Naive thymus-derived CD8-positive, alpha-beta T cell (primary cell): ENCODE measurements around the gene UBE2Z. TPM values are rescaled to one million over a fixed set of nuclear protein-coding genes. Genes with fewer than 3 reads are reported as not detected.

Source experiments
- ATAC-seq, 2 donors: fragments of 150-1000 bp; cut with Tn5 transposase in 1 of 2; sonication (Bioruptor Pico), chemical (Tn5 transposase) in 1 of 2; 1 replicate in 1 of 2; 2 replicates in 1 of 2; pipeline ENCODE4 v1.10.0; 2021; ENCODE audit warnings: mild to moderate bottlenecking in 2 of 2, moderate library complexity in 2 of 2
- POLR2A ChIA-PET: fragments of 350-600 bp; sonication (Branson Sonifier 250); formaldehyde crosslinking; loops from one replicate; lab custom pipeline; 2021; ENCODE audit warnings: antibody characterized with exemption; lab: Charles Lee
- DNase-seq, 10 donors: peaks; one replicate each; pipeline versions ENCODE4 v3.0.0 to v3.0.0-alpha.2; 2020 to 2022
- H3K27ac Mint-ChIP-seq, 10 donors: one replicate each; pipeline ENCODE4 v1.8.0; 2020 to 2022; ENCODE audit warnings: mild to moderate bottlenecking in 10 of 10, mixed read lengths in 10 of 10, moderate library complexity in 4 of 10, inconsistent platforms in 1 of 10
- H3K27me3 Mint-ChIP-seq, 5 donors: one replicate each; pipeline ENCODE4 v1.8.0; 2021 to 2022; ENCODE audit warnings: mixed read lengths in 5 of 5
- H3K36me3 Mint-ChIP-seq, 3 donors: one replicate each; pipeline ENCODE4 v1.8.0; 2020 to 2022; ENCODE audit warnings: mixed read lengths in 3 of 3, mild to moderate bottlenecking in 2 of 3, inconsistent platforms in 1 of 3
- H3K4me1 Mint-ChIP-seq, 4 donors: one replicate each; pipeline ENCODE4 v1.8.0; 2021 to 2022; ENCODE audit warnings: mixed read lengths in 4 of 4
- H3K4me3 Mint-ChIP-seq, 10 donors: one replicate each; pipeline ENCODE4 v1.8.0; 2020 to 2022; ENCODE audit warnings: mild to moderate bottlenecking in 10 of 10, mixed read lengths in 10 of 10, moderate library complexity in 6 of 10, inconsistent platforms in 1 of 10
- H3K9me3 Mint-ChIP-seq, 9 donors: one replicate each; pipeline ENCODE4 v1.8.0; 2020 to 2022; ENCODE audit warnings: mixed read lengths in 9 of 9, mild to moderate bottlenecking in 3 of 9, inconsistent platforms in 1 of 9, moderate library complexity in 1 of 9
- polyA plus RNA-seq, 3 donors: library from polyadenylated mRNA; unstranded; fragments of 300-500 nt; fragmentation: Illumina TruSeq; gene quantifications; one replicate each; pipeline ENCODE4 v1.2.3, GENCODE V29; 2021
- total RNA-seq, 8 experiments: library from RNA in 2 of 8; stranded (reverse) in 2 of 8; gene quantifications; one replicate each; pipeline ENCODE4 v1.2.3 and lab custom pipeline; 2021 to 2026

Gene UBE2Z
- total and polyA plus RNA-seq, 5 experiments from 2014 or later, result 58.4 to 109 (median 76.0) TPM

DNA sequence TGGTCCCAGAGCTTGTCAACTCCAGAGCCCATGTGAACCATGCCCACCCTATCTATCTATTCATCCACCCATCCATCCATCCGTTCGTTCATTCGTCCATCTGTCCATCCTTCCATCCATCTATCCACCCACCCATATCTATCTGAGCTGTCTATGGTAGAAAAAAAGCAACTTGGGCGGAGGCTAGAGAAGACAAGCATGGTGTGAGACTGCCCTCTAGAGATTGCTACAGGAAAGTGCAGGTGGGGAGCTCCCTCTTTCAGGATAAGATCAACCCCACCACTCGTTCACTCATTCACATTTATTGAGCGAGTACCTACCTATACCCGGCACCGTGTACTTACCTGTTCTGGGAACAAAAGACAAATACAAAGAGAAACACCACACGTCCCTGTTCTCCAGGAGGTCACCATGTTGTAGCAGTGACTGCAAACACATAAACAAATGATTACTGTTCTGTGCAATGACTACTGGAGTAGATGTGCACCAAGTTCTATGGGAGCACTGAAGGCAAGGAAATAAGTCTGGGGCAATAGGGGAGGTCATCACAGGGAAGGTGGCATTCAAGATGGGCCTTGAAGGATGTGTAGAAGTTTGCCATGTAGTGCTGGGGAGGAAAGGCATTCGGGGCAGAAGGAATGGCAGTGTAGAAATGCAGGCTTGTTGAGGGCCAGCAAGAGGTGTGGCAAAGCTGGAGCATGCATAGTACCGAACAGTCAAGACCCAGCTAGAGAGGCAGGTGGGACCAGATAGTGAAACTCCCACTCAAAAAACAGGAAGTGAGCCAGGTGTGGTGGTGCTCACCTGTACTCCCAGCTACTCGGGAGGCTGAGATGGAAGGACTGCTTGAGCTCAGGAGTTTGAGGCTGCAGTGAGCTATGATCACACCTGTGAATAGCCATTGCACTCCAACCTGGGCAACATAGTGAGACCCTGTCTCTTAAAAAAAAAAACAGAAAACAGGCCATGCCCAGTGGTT is 29.0 kb upstream of the UBE2Z start:
- H3K27ac Mint-ChIP-seq, result no peak overlapping the region
- no peak overlapping the region for H3K4me3 Mint-ChIP-seq
- peaks cover 0 to 9% (median 2%) of the 10 kb centered on the region in 5 donors for H3K27me3 Mint-ChIP-seq
- DNase-seq (peak in 9 of 10 donors; percentile 39 to 78 (median 63)), ATAC-seq (peak; percentile 82 to 90)
- no peaks in the 10 kb centered on the region for H3K9me3 Mint-ChIP-seq
- H3K36me3 Mint-ChIP-seq, result no peaks in the 10 kb centered on the region
- POLR2A ChIA-PET, result interaction anchor here (0.6 to 1.6 kb wide), 9 partner anchors 28 to 201 kb away, joined by 3 to 15 read pairs (median 3); partner anchors contain the start of gene TTLL6
- H3K4me1 Mint-ChIP-seq, result peaks cover 0 to 2% (median 0%) of the 10 kb centered on the region in 4 donors

DNA sequence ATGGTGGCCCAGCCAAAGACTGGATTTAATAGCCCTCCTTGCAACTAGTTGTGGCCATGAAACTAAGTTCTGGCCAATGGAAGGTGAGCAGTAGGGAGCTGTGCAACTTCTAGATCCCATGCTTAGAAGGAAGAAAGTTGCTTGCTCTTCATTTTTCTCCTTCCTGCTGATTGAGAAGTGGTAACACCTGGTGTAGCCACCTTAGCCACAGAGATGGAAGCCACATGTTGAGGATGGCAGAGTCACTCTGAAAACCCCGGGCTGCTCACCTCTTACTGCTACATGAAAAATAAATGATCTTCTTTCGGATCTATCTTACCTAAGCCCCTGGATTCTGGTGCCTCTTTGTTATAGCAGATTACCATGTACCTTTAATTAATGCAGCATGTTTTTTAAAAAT is 25.9 kb upstream of the UBE2Z start:
- H3K4me3 Mint-ChIP-seq, result no peak overlapping the region
- no peaks in the 10 kb centered on the region for H3K9me3 Mint-ChIP-seq
- DNase-seq (no peak), ATAC-seq (no peak)
- POLR2A ChIA-PET, result interaction anchor here (0.6 kb wide), 2 partner anchors 349 to 535 kb away, joined by 3 to 4 read pairs; no protein-coding TSS in a partner anchor
- peaks cover 0 to 3% (median 2%) of the 10 kb centered on the region in 5 donors for H3K27me3 Mint-ChIP-seq
- H3K27ac Mint-ChIP-seq, result no peak overlapping the region
- no peaks in the 10 kb centered on the region for H3K36me3 Mint-ChIP-seq
- peaks cover 0 to 6% (median 2%) of the 10 kb centered on the region in 4 donors for H3K4me1 Mint-ChIP-seq

DNA sequence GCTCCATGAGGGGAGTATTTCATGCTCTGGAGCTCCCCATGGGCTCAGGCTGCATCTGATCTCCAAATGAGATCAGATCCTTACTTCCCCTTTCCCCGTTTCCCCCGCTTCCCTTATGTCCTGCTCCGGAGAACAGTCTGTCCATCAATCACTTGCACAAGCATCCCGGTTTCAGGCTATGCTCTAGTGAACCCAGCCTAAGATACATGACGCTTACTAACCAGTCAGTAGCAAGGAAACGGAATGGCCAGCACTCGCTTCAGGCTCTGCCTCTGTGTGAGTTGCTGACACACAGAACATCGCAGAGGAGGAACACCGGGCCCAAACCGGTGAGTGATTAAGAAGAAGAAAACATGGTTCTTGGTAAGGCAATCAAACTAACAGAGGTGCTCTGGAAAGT is 25.0 kb upstream of the UBE2Z start:
- H3K36me3 Mint-ChIP-seq, result no peaks in the 10 kb centered on the region
- DNase-seq (no peak), ATAC-seq (no peak)
- H3K27ac Mint-ChIP-seq, result no peak overlapping the region
- H3K4me1 Mint-ChIP-seq, result peaks cover 0 to 6% (median 2%) of the 10 kb centered on the region in 4 donors
- H3K9me3 Mint-ChIP-seq, result no peaks in the 10 kb centered on the region
- H3K4me3 Mint-ChIP-seq, result no peak overlapping the region
- H3K27me3 Mint-ChIP-seq, result no peaks in the 10 kb centered on the region
- POLR2A ChIA-PET, result interaction anchor here (0.7 kb wide), 1 partner anchor 239 kb away, joined by 3 read pairs; no protein-coding TSS in a partner anchor

DNA sequence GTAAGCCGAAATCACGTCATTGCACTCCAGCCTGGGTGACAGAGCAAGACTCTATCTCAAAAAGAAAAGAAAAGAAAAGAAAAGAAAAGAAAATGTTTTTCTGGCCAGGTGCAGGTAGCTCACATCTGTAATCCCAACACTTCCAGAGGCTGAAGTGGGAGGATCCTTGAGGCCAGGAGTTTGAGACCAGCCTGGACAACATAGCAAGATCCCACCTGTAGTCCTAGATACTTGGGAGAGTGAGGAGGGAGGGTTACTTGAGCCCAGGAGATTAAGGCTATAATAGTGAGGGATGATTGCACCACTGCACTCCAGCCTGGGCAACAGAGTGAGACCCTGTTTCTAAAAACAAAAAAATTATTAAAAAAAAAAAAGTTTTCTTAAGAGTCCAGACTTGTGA is 18.1 kb upstream of the UBE2Z start:
- ATAC-seq (no peak), DNase-seq (no peak)
- peak overlapping the region in 2 of 10 donors; percentile 36 to 39 for H3K4me3 Mint-ChIP-seq
- H3K9me3 Mint-ChIP-seq, result no peaks in the 10 kb centered on the region
- peaks cover 0 to 2% (median 0%) of the 10 kb centered on the region in 5 donors for H3K27me3 Mint-ChIP-seq
- peaks cover 7 to 34% (median 28%) of the 10 kb centered on the region in 4 donors for H3K4me1 Mint-ChIP-seq
- H3K36me3 Mint-ChIP-seq, result peaks cover 0 to 8% (median 0%) of the 10 kb centered on the region in 3 donors
- POLR2A ChIA-PET, result no interaction called here
- no peak overlapping the region for H3K27ac Mint-ChIP-seq

DNA sequence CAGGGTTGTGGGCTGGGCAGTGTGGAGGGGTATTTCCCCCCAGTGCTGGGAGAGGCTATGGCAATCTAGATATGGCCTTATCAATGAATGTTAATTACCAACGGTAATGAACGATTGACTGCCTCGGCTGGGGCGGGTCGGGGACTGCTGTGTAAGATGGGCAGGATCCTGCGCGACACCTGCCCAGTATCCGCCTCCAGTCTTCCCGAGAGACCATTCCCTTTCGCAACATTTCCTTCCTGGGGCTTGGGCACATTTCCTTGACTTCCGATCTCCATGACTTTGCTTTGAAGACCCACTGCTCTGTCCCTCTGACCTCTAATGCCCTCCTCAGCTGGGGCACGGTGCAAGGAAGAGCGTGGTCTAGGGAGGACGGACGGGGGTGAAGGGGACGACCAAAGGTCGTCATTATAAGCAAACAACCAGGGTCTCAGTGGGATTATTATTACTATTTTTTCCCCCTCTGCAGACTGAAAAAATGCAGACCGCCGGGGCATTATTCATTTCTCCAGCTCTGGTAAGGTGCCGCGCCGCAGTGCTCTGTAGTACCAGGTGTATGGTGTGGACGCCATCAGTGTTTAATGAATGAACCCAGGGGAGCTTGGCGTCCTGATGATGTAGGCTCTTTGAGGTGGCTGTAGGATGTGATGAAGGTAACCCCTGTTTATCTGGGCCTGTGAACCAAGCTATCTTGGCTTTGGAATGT is 15.1 kb upstream of the UBE2Z start:
- Mint-ChIP-seq H3K27me3 (peaks cover 0 to 2% (median 0%) of the 10 kb centered on the region in 5 donors), H3K4me1 (peaks cover 10 to 42% (median 29%) of the 10 kb centered on the region in 4 donors), H3K9me3 (no peaks in the 10 kb centered on the region), H3K4me3 (peak overlapping the region; percentile 82 to 97 (median 94)), H3K27ac (peak overlapping the region; percentile 92 to 99 (median 96)), H3K36me3 (peaks cover 0 to 35% (median 10%) of the 10 kb centered on the region in 3 donors)
- ATAC-seq, result peak in 1 of 2 donors; percentile 35
- DNase-seq, result peak in 3 of 10 donors; percentile 8 to 13 (median 13)
- POLR2A ChIA-PET, result interaction anchor here (0.5 to 3.0 kb wide), 15 partner anchors 9 to 925 kb away, joined by 3 to 75 read pairs (median 3); partner anchors contain the start of genes SNF8 and UBE2Z

DNA sequence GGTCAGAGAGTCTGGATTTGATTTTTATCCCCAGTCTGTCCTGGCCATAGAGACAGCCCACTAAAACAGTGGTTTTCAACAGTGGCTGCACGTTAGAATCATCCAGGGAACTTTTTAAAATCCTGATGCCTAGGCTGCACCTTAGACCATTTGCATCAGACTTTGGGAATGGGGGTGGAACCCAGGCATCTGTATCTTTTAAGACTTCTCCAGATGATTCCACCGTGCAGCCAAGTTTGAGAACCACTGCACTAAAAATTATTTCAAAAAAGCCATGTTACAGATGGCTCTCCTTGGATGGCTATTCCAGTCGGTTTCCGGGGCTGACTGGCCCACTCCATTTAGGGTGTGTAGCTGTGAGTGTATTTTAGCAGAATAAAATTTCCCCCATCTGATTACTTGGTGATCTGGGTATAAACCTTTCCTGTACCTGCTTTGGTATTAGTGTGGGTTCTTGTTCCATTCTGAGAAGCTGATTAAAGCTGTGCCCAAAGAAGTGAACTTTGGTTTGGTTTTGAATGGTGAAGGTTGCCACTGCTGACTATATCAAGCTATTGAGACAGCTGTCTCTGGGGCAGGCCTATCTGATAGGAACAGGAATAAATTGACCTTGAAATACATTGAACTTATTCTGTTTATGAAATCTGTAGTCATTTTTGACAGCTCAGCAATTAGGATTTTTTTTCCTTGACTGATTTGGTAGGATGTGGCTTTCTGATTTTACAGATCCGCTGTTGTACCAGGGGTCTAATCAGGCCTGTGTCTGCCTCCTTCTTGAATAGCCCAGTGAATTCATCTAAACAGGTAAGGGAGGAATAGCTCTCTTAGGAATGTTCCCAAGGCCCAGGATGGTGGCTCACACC is 14.3 kb upstream of the UBE2Z start:
- H3K4me3 Mint-ChIP-seq, result peak overlapping the region; percentile 82 to 97 (median 94)
- POLR2A ChIA-PET, result interaction anchor here (0.5 to 3.0 kb wide), 3 partner anchors 15 to 55 kb away, joined by 5 to 75 read pairs (median 13); partner anchors contain the start of genes SNF8 and UBE2Z
- H3K27ac Mint-ChIP-seq, result peak overlapping the region in 9 of 10 donors; percentile 31 to 99 (median 95)
- H3K27me3 Mint-ChIP-seq, result peaks cover 0 to 2% (median 0%) of the 10 kb centered on the region in 5 donors
- ATAC-seq, result no peak
- H3K36me3 Mint-ChIP-seq, result peaks cover 0 to 40% (median 15%) of the 10 kb centered on the region in 3 donors
- DNase-seq, result no peak
- H3K9me3 Mint-ChIP-seq, result no peaks in the 10 kb centered on the region
- H3K4me1 Mint-ChIP-seq, result peaks cover 10 to 42% (median 29%) of the 10 kb centered on the region in 4 donors

DNA sequence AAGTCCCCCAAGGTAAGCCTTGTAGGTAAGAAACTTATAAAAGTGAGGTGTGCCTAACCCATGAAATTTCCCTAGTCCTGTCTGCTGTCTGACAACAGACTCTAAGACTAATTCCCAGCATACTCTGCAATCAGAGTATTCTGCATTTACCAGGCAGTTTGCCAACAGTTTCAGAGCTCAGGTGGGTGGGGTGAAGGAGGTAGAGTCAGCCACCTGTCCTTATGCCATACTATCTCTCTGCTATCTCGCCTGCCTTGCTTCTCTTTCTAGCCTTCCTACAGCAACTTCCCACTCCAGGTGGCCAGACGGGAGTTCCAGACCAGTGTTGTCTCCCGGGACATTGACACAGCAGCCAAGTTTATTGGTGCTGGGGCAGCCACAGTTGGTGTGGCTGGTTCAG is 13.3 kb upstream of the UBE2Z start:
- H3K4me1 Mint-ChIP-seq, result peaks cover 10 to 40% (median 29%) of the 10 kb centered on the region in 4 donors
- POLR2A ChIA-PET, result no interaction called here
- H3K27ac Mint-ChIP-seq, result peak overlapping the region in 2 of 10 donors; percentile 33 to 40
- no peaks in the 10 kb centered on the region for H3K9me3 Mint-ChIP-seq
- ATAC-seq (no peak), DNase-seq (no peak)
- peaks cover 0 to 40% (median 15%) of the 10 kb centered on the region in 3 donors for H3K36me3 Mint-ChIP-seq
- H3K27me3 Mint-ChIP-seq, result peaks cover 0 to 2% (median 0%) of the 10 kb centered on the region in 5 donors
- H3K4me3 Mint-ChIP-seq, result no peak overlapping the region

DNA sequence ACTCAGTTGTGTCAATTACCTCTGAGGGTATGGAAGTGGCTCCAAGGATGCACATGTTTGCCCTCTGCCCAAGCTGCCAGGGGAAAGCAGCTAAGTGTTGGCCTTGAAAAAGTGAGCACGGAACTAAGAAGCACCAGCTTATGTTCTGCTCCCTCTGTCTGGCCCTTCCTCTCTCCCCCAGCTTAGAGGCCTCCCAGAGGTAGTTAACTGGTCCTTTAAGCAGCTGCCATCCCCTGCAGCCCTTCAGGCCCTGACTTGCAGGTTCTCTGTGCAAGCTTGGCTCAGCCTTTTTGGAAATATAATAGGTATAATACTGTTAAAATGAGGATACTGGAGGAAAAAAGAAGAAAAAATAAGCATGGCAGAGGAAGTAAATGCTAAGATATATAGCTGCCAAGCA is 7.0 kb upstream of the UBE2Z start:
- no peak overlapping the region for H3K27ac Mint-ChIP-seq
- no peak for DNase-seq
- H3K36me3 Mint-ChIP-seq, result peaks cover 0 to 21% (median 13%) of the 10 kb centered on the region in 3 donors
- peaks cover 0 to 2% (median 0%) of the 10 kb centered on the region in 4 donors for H3K4me1 Mint-ChIP-seq
- no peaks in the 10 kb centered on the region for H3K9me3 Mint-ChIP-seq
- no peak for ATAC-seq
- POLR2A ChIA-PET, result interaction anchor here (0.6 to 2.8 kb wide), 3 partner anchors 9 to 43 kb away, joined by 3 to 10 read pairs (median 3); partner anchors contain the start of genes ATP5MC1 and SNF8
- H3K4me3 Mint-ChIP-seq, result no peak overlapping the region
- no peaks in the 10 kb centered on the region for H3K27me3 Mint-ChIP-seq

DNA sequence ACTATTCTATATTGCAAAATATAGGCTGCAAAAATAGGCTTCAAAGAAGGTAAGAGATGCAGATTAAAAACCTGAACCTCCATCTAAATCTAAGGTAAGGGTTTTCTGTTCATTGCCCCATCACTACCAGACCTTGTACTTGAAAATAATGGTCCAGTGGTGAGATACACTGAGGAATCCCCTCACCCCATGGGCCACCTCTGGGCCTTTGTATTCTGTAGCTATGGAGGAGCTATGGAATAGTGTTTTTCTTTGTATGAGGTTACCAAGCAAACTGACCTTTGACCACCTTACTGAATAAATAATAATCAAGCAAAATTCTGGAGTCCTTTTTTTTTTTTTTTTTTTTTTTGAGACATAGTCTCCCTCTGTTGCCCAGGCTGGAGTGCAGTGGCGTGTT is 4.8 kb upstream of the UBE2Z start:
- POLR2A ChIA-PET, result interaction anchor here (0.6 to 2.8 kb wide), 3 partner anchors 11 to 134 kb away, joined by 3 to 10 read pairs (median 3); partner anchors contain the start of genes ATP5MC1 and TTLL6
- DNase-seq (no peak), ATAC-seq (no peak)
- Mint-ChIP-seq H3K27me3 (no peaks in the 10 kb centered on the region), H3K4me1 (peaks cover 3 to 10% (median 8%) of the 10 kb centered on the region in 4 donors), H3K9me3 (no peaks in the 10 kb centered on the region), H3K4me3 (no peak overlapping the region), H3K27ac (no peak overlapping the region), H3K36me3 (peaks cover 0 to 3% (median 3%) of the 10 kb centered on the region in 3 donors)

DNA sequence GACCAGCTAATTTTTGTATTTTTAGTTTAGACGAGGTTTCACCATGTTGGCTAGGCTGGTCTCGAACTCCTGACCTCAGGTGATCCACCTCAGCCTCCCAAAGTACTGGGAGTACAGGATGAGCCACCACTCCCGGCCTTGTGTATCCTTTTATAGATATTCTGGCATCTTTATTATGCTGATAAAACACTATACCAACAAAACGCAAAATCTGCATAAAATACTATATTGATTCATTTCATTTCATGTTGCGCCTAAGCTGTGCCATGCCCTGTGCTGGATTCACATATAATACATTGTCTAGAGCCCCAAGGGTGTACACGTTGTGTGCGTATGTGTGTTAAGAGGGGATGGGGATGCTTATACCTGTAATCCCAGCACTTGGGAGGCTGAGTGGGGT is 3.8 kb upstream of the UBE2Z start:
- Mint-ChIP-seq H3K9me3 (no peaks in the 10 kb centered on the region), H3K27me3 (no peaks in the 10 kb centered on the region), H3K27ac (no peak overlapping the region), H3K36me3 (peaks cover 0 to 1% (median 0%) of the 10 kb centered on the region in 3 donors), H3K4me3 (peak overlapping the region in 3 of 10 donors; percentile 7 to 60 (median 33)), H3K4me1 (peaks cover 7 to 16% (median 12%) of the 10 kb centered on the region in 4 donors)
- POLR2A ChIA-PET, result interaction anchor here (0.6 to 1.3 kb wide), 2 partner anchors 20 to 33 kb away, joined by 3 read pairs; no protein-coding TSS in a partner anchor
- DNase-seq, result no peak
- ATAC-seq, result no peak

DNA sequence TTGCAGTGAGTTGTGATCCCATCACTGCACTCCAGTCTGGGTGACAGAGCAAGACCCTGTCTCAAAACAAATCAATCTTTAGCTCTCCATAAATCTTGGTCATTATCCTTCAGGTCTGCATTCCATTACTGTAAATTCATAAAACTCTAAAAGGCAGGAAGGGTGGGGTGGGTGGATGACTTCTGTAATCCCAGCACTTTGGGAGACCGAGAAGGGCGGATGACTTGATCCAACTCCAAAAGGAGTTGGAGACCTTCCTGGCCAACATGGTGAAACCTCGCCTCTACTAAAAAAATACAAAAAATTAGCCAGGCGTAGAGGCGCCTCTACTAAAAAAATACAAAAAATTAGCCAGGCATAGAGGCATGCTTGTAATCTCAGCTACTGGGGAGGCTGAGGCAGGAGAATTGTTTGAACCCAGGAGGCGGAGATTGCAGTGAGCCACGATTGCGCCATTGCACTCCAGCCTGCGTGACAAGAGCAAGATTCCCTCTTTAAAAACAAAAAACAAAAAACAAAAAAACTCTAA is 2.2 kb upstream of the UBE2Z start:
- POLR2A ChIA-PET, result interaction anchor here (0.6 to 0.9 kb wide), 2 partner anchors 9 to 13 kb away, joined by 3 read pairs; partner anchors contain the start of gene ATP5MC1

More for the DNA sequence above, 2.2 kb upstream of the UBE2Z start:
- Mint-ChIP-seq H3K4me1 (peaks cover 20 to 33% (median 28%) of the 10 kb centered on the region in 4 donors), H3K27me3 (no peaks in the 10 kb centered on the region), H3K36me3 (peaks cover 0 to 12% (median 1%) of the 10 kb centered on the region in 3 donors), H3K9me3 (no peaks in the 10 kb centered on the region), H3K4me3 (peak overlapping the region in 2 of 10 donors; percentile 10 to 50), H3K27ac (peak overlapping the region in 1 of 10 donors; percentile 79)
- ATAC-seq (no peak), DNase-seq (no peak)
